Measurements from ENCODE around the gene BCAN. TPM values are rescaled to one million over a fixed set of nuclear protein-coding genes. Genes with fewer than 3 reads are reported as not detected.

Gene BCAN
- total RNA-seq, 1 experiment from 2014 or later, result 1.2 TPM

DNA sequence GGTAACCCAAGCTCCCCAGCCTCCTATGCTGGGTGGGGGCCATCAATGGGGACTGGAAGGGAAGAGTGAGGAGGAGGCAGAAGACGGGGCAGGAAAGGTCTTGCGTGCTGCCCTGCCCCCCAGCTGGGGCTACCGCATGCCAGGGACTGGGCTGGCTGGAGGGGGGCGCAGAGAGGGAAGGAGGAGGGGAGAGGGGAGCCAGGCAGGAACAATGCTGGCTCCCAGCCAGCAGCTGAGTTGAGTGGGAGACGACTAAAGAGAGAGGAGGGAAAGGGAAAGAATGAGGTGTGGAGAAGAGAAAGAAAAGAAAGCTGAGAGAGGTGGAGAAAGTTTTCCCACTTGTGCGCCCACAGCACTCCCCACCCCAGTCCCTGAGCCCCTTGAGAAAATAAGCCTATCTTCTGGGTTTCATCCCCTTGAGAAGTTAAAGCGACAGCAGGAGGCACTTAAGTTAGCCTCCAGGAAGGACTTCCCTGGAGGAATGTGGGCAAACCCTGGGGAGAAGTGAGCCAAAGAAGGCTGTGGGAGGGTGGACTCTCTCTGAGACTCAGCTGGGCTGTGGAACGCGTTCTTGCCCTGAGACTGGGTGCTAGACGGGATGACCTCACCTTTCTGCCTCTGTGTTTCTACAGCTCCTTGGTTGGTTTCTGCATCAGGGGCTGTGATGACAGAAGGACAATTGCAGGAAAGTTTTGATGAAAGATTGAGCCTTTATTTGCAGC lies 48.2 kb downstream of the BCAN start:
- Histone ChIP-seq H3K56ac (ENCODE audit: insufficient read length, low read depth, low read length) (no peak overlapping the region), H2AK5ac (ENCODE audit: insufficient read length, low read length) (no peak overlapping the region), H3K79me2 (ENCODE audit: insufficient read depth, low read length) (no peaks in the 10 kb centered on the region), H3K27ac (ENCODE audit: insufficient read length, low read depth, low read length) (no peak overlapping the region), H3K23me2 (ENCODE audit: insufficient read length, low read depth, low read length, poor library complexity, severe bottlenecking) (peaks cover 10% of the 10 kb centered on the region), H2BK20ac (ENCODE audit: low read depth, low read length, poor library complexity, severe bottlenecking) (no peak overlapping the region), H4K20me1 (ENCODE audit: control insufficient read depth, insufficient read depth, insufficient read length) (no peaks in the 10 kb centered on the region), H4K8ac (replicated peaks; ENCODE audit: insufficient read length, low read depth, low read length) (no peak overlapping the region), H3K9me3 (ENCODE audit: control insufficient read depth, low read depth, low read length) (no peaks in the 10 kb centered on the region), H3K9ac (ENCODE audit: extremely low read depth, insufficient read length, low read length) (no peak overlapping the region), H3K79me1 (ENCODE audit: insufficient read depth, low read depth, low read length, poor library complexity, severe bottlenecking) (no peaks in the 10 kb centered on the region), H3K27me3 (ENCODE audit: insufficient read depth, low read length) (no peaks in the 10 kb centered on the region), H3K4ac (ENCODE audit: low read depth, low read length) (no peak overlapping the region), H2AFZ (ENCODE audit: low read length) (no peak overlapping the region), H2BK5ac (ENCODE audit: insufficient read length, low read length) (no peak overlapping the region), H3K4me1 (ENCODE audit: insufficient read depth, low read length) (peaks cover 17% of the 10 kb centered on the region; the same call in 1 of the 2 replicates), H3K4me2 (ENCODE audit: insufficient read depth, insufficient read length, low read length) (peak overlapping the region; percentile 79), H3T11ph (ENCODE audit: low read length) (no peak overlapping the region), H2BK15ac (ENCODE audit: low read depth, low read length) (no peak overlapping the region), H3K14ac (ENCODE audit: insufficient read depth, low read length) (no peak overlapping the region), H4K5ac (ENCODE audit: insufficient read length, low read depth, low read length) (no peak overlapping the region), H3K23ac (ENCODE audit: insufficient read length, low read depth, low read length) (no peak overlapping the region), H2BK120ac (ENCODE audit: low read depth, low read length, poor library complexity, severe bottlenecking) (no peak overlapping the region), H2BK12ac (ENCODE audit: insufficient read length, low read depth, low read length) (no peak overlapping the region), H4K91ac (ENCODE audit: insufficient read length, low read depth, low read length) (no peak overlapping the region), H3K18ac (ENCODE audit: insufficient read length, low read depth, low read length) (no peak overlapping the region)
- Mint-ChIP-seq H3K4me1 (peaks cover 57 to 58% of the 10 kb centered on the region in 2 experiments), H3K36me3 (ENCODE audit: insufficient read depth in 1 of 3, low read depth in 3 of 3) (no peaks in the 10 kb centered on the region), H3K4me3 (peak overlapping the region; percentile 43 to 76), H3K9me3 (peaks cover 0 to 5% of the 10 kb centered on the region in 2 experiments; a peak in 1 of 5 replicates), H3K27ac (peak overlapping the region in 2 of 3 experiments; percentile 2 to 46; a peak in 3 of 7 replicates), H3K27me3 (ENCODE audit: low read depth) (peaks cover 14% of the 10 kb centered on the region)
- TF ChIP-seq, protein P1, sequence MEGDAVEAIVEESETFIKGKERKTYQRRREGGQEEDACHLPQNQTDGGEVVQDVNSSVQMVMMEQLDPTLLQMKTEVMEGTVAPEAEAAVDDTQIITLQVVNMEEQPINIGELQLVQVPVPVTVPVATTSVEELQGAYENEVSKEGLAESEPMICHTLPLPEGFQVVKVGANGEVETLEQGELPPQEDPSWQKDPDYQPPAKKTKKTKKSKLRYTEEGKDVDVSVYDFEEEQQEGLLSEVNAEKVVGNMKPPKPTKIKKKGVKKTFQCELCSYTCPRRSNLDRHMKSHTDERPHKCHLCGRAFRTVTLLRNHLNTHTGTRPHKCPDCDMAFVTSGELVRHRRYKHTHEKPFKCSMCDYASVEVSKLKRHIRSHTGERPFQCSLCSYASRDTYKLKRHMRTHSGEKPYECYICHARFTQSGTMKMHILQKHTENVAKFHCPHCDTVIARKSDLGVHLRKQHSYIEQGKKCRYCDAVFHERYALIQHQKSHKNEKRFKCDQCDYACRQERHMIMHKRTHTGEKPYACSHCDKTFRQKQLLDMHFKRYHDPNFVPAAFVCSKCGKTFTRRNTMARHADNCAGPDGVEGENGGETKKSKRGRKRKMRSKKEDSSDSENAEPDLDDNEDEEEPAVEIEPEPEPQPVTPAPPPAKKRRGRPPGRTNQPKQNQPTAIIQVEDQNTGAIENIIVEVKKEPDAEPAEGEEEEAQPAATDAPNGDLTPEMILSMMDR (conservative IDR thresholded peaks at IDR 0.05), result no peak
- no peak for DNase-seq
- WGBS (ENCODE audit: extremely low coverage, insufficient read length, low lambda C conversion rate), result no CpG with 5 or more reads among the region's 10 CpGs
